Ishikawa (cell line): Measurements from ENCODE around the gene RDH14.

Experiments
- NFIC ChIP-seq: IDR thresholded peaks from 2 replicates; pipeline ENCODE4 v1.6.1; 2012
- YY1 ChIP-seq: IDR thresholded peaks from 2 replicates; pipeline ENCODE4 v1.6.1; 2012; ENCODE audit warnings: low read depth

DNA sequence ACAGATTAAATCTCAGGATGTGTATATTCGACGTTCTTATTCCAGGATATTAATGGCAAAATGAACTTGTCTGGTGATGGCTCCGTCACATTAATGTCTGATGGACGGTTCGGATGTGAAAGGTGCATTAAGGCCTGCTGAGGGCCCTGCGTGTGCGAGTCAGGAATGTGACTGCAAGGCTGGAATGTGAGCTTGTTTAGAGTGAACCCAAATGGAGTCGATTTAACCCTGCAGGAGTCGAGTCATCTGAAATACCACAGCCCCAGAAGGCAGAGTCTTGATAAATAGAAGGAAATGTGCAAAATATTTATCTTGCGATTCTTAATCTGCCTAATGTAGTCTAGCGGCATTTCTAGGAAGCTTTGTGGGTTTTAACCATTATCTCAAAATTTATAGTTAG is 44.3 kb downstream of the RDH14 start:
- TF ChIP-seq YY1, result no peak
- no peak for TF ChIP-seq NFIC
